A549 (cell line): Measurements from ENCODE around the gene MGAT2. TPM values are rescaled to one million over a fixed set of nuclear protein-coding genes. Genes with fewer than 3 reads are reported as not detected.

Experiments
- BHLHE40 ChIP-seq: IDR thresholded peaks from 2 replicates; pipeline ENCODE4 v1.6.1; 2012; ENCODE audit warnings: low read depth, low read length, inconsistent platforms
- CBX2 ChIP-seq: fragments of 200-600 bp; sonication (generic); IDR thresholded peaks from 2 replicates; pipeline ENCODE4 v1.6.1; 2016; ENCODE audit warnings: low read depth, mild to moderate bottlenecking, borderline replicate concordance
- CBX8 ChIP-seq: fragments of 200-600 bp; sonication (generic); IDR thresholded peaks from 2 replicates; pipeline ENCODE4 v1.6.1; 2016
- CHD2 ChIP-seq: fragments of 150-350 bp; IDR thresholded peaks from 2 replicates; pipeline ENCODE4 v1.6.1; 2014; ENCODE audit warnings: low read length; ENCODE audit not compliant: partially characterized antibody
- CHD4 ChIP-seq: fragments of 200-600 bp; sonication (generic); IDR thresholded peaks from 2 replicates; pipeline ENCODE4 v1.6.1; 2016; ENCODE audit warnings: antibody characterized with exemption, mild to moderate bottlenecking, borderline replicate concordance
- CTCF ChIP-seq: fragments of >200 bp; sonication (Bioruptor Twin); formaldehyde crosslinking; IDR thresholded peaks from 3 replicates; pipeline ENCODE4 v1.5.1; 2016
- E2F6 ChIP-seq: IDR thresholded peaks from 2 replicates; pipeline ENCODE4 v1.6.1; 2012; ENCODE audit warnings: low read depth, borderline replicate concordance
- EP300 ChIP-seq, 2 experiments: fragments of >200 bp; sonication (Bioruptor Twin); formaldehyde crosslinking; IDR thresholded peaks; 2 replicates in 1 of 2; 3 replicates in 1 of 2; pipeline ENCODE4 v1.6.1; 2016 to 2017
- ESRRA ChIP-seq: fragments of 150-350 bp; IDR thresholded peaks from 2 replicates; pipeline ENCODE4 v1.6.1; 2014; ENCODE audit warnings: mild to moderate bottlenecking, low read length, borderline replicate concordance
- FOSL2 ChIP-seq, 2 experiments: fragments of 450-650 bp in 1 of 2; fragments of >200 bp in 1 of 2; sonication (Bioruptor Twin) in 1 of 2; formaldehyde crosslinking; IDR thresholded peaks; 2 replicates each; pipeline versions ENCODE4 v1.5.0 to v1.6.1; 2016 to 2020; ENCODE audit warnings: mild to moderate bottlenecking in 1 of 2, moderate library complexity in 1 of 2
- FOXS1 ChIP-seq: fragments of 250-450 bp; sonication (Bioruptor Pico); IDR thresholded peaks from 2 replicates; pipeline ENCODE4 v1.5.0; 2020; ENCODE audit warnings: mild to moderate bottlenecking, moderate library complexity
- HES2 ChIP-seq: fragments of >200 bp; sonication (Bioruptor Twin); formaldehyde crosslinking; IDR thresholded peaks from 2 replicates; pipeline ENCODE4 v1.6.1; 2016
- HMGXB4 ChIP-seq: fragments of 250-450 bp; sonication (Bioruptor Pico); IDR thresholded peaks from 2 replicates; pipeline ENCODE4 v1.5.0; 2021; ENCODE audit warnings: mild to moderate bottlenecking, moderate library complexity, borderline replicate concordance
- HOXB13 ChIP-seq: fragments of 250-450 bp; sonication (Bioruptor Pico); IDR thresholded peaks from 2 replicates; pipeline ENCODE4 v1.5.0; 2020; ENCODE audit warnings: low read depth, mild to moderate bottlenecking, moderate library complexity
- JUN ChIP-seq, 2 experiments: fragments of >200 bp; sonication (Bioruptor Twin); formaldehyde crosslinking; IDR thresholded peaks; 2 replicates in 1 of 2; 3 replicates in 1 of 2; pipeline ENCODE4 v1.6.1; 2016 to 2017
- JUNB ChIP-seq: fragments of >200 bp; sonication (Bioruptor Twin); formaldehyde crosslinking; IDR thresholded peaks from 2 replicates; pipeline ENCODE4 v1.6.1; 2016
- KDM1A ChIP-seq: fragments of 200-600 bp; sonication (generic); IDR thresholded peaks from 2 replicates; pipeline ENCODE4 v1.6.1; 2016; ENCODE audit warnings: low read depth, mild to moderate bottlenecking
- KDM5A ChIP-seq: fragments of 200-600 bp; sonication (generic); IDR thresholded peaks from 2 replicates; pipeline ENCODE4 v1.6.1; 2016; ENCODE audit warnings: antibody characterized with exemption, mild to moderate bottlenecking
- MAFK ChIP-seq: fragments of 450-650 bp; IDR thresholded peaks from 2 replicates; pipeline ENCODE4 v1.6.1; 2014; ENCODE audit not compliant: partially characterized antibody
- MAX ChIP-seq: IDR thresholded peaks from 2 replicates; pipeline ENCODE4 v1.6.1; 2012
- MYC ChIP-seq: IDR thresholded peaks from 2 replicates; pipeline ENCODE4 v1.6.1; 2012; ENCODE audit warnings: mild to moderate bottlenecking, inconsistent platforms, low read length, improper control_type of control experiment, borderline replicate concordance
- NFE2L2 ChIP-seq: fragments of 150-350 bp; conservative IDR thresholded peaks from 2 replicates; pipeline ENCODE4 v1.6.1; 2014; ENCODE audit warnings: low read length
- NPAS2 ChIP-seq: fragments of 250-450 bp; sonication (Bioruptor Pico); IDR thresholded peaks from 2 replicates; pipeline ENCODE4 v1.8.0; 2022; ENCODE audit warnings: mild to moderate bottlenecking, moderate library complexity, borderline replicate concordance
- PHF8 ChIP-seq: fragments of 200-600 bp; sonication (generic); IDR thresholded peaks from 2 replicates; pipeline ENCODE4 v1.6.1; 2016; ENCODE audit warnings: low read depth, mild to moderate bottlenecking, antibody characterized with exemption, moderate library complexity, borderline replicate concordance
- POLR2A ChIP-seq: IDR thresholded peaks from 2 replicates; pipeline ENCODE4 v1.6.1; 2012; ENCODE audit warnings: mild to moderate bottlenecking, low read length
- RAD21 ChIP-seq, 2 experiments: fragments of >200 bp in 1 of 2; sonication (Bioruptor Twin) in 1 of 2; formaldehyde crosslinking in 1 of 2; IDR thresholded peaks in 1 of 2; conservative IDR thresholded peaks in 1 of 2; 2 replicates in 1 of 2; 3 replicates in 1 of 2; pipeline ENCODE4 v1.6.1; 2012 to 2018; ENCODE audit warnings: inconsistent platforms in 1 of 2
- RARB ChIP-seq: fragments of 250-450 bp; sonication (Bioruptor Pico); IDR thresholded peaks from 2 replicates; pipeline ENCODE4 v1.8.0; 2021; ENCODE audit warnings: mild to moderate bottlenecking, moderate library complexity
- RCOR1 ChIP-seq: fragments of 150-350 bp; IDR thresholded peaks from 2 replicates; pipeline ENCODE4 v1.6.1; 2014; ENCODE audit warnings: antibody characterized with exemption, low read length, low read depth
- REST ChIP-seq: fragments of 200-600 bp; sonication (generic); IDR thresholded peaks from 2 replicates; pipeline ENCODE4 v1.6.1; 2016; ENCODE audit warnings: antibody characterized with exemption, mild to moderate bottlenecking, moderate library complexity
- RFX5 ChIP-seq: fragments of 450-650 bp; IDR thresholded peaks from 2 replicates; pipeline ENCODE4 v1.7.1; 2014; ENCODE audit warnings: antibody characterized with exemption, mild to moderate bottlenecking, moderate library complexity
- TFCP2L1 ChIP-seq: fragments of 250-450 bp; sonication (Bioruptor Pico); IDR thresholded peaks from 2 replicates; pipeline ENCODE4 v1.5.0; 2021; ENCODE audit warnings: mild to moderate bottlenecking
- TP53 ChIP-seq: fragments of 250-450 bp; sonication (Bioruptor Pico); IDR thresholded peaks from 2 replicates; pipeline ENCODE4 v1.5.0; 2021; ENCODE audit warnings: mild to moderate bottlenecking, moderate library complexity
- ZC3H11A ChIP-seq: fragments of 450-650 bp; IDR thresholded peaks from 2 replicates; pipeline ENCODE4 v1.6.1; 2014; ENCODE audit warnings: antibody characterized with exemption, mild to moderate bottlenecking
- ZNF302 ChIP-seq: fragments of 250-450 bp; sonication (Bioruptor Pico); IDR thresholded peaks from 2 replicates; pipeline ENCODE4 v1.9.0; 2021; ENCODE audit warnings: inconsistent platforms, mild to moderate bottlenecking, moderate library complexity
- ZSCAN20 ChIP-seq: fragments of 250-450 bp; sonication (Bioruptor Pico); IDR thresholded peaks from 2 replicates; pipeline ENCODE4 v1.8.0; 2022; ENCODE audit warnings: mild to moderate bottlenecking, moderate library complexity
- polyA plus RNA-seq, 4 experiments: library from polyadenylated mRNA; depleted of rRNA in 3 of 4; stranded (reverse); fragments of >200 nt; fragmentation: RNase III in 1 of 4; extraction: RNeasy Plus Mini Kit Qiagen cat#74134 plus additional on column Dnase treatment in 1 of 4; gene quantifications; 2 replicates in 3 of 4; 3 replicates in 1 of 4; pipeline ENCODE4 v1.2.3, GENCODE V29; 2011 to 2017

Gene MGAT2
- polyA plus RNA-seq, 2 of the 4 experiments (the other 2 are of a cell fraction): 27.0 to 35.6 TPM

GRCh38 chr14:49582113-49582977 is 38.3 kb upstream of the MGAT2 start (continued):
- TF ChIP-seq RCOR1 (no peak), ZNF302 (no peak), RFX5 (no peak), JUN (IDR thresholded peaks at IDR 0.05) (peak in 1 of 2 experiments; percentile 16; a peak in 2 of 5 replicates), PHF8 (no peak), NFE2L2 (no peak), JUNB (no peak), MAFK (no peak), FOXS1 (CRISPR knock-in tag) (no peak), KDM5A (no peak), CBX8 (no peak), EP300 (IDR thresholded peaks at IDR 0.05) (no peak), ZSCAN20 (CRISPR knock-in tag) (no peak), ZC3H11A (no peak), E2F6 (no peak), HES2 (no peak), CTCF (no peak), POLR2A (no peak), KDM1A (no peak), MAX (no peak), CHD4 (no peak), CBX2 (no peak), ESRRA (no peak), CHD2 (no peak), RAD21 (conservative IDR thresholded peaks at IDR 0.05 in 1 of 2, IDR thresholded peaks at IDR 0.05 in 1 of 2) (no peak), TFCP2L1 (CRISPR knock-in tag) (peak; percentile 91), TP53 (peak; percentile 70; the same call in 1 of the 2 replicates), RARB (CRISPR knock-in tag) (peak; percentile 82), NPAS2 (CRISPR knock-in tag) (no peak), MYC (no peak), HMGXB4 (CRISPR knock-in tag) (peak; percentile 42; the same call in 1 of the 2 replicates), BHLHE40 (no peak), FOSL2 (IDR thresholded peaks at IDR 0.05) (no peak), FOSL2 (CRISPR knock-in tag; IDR thresholded peaks at IDR 0.05) (no peak), REST (0 out of 2 replicates have a peak, but pooled peaks have one; percentile 8), HOXB13 (CRISPR knock-in tag) (no peak)
